ENCODE results near the gene WDHD1. TPM values are rescaled to one million over a fixed set of nuclear protein-coding genes. Genes with fewer than 3 reads are reported as not detected.
A peak's percentile ranks its signal among the peaks of the same experiment; 100 is the strongest.

The WDHD1 gene
- total RNA-seq, 1 donor = 4.3 TPM

GRCh38 chr14:55073856-55074255 lies 47.0 kb upstream of the WDHD1 start:
- Histone ChIP-seq H3K4me2 (ENCODE audit: insufficient read depth, low read length) (peak overlapping the region; percentile 71), H3K9me3 (ENCODE audit: low read depth, low read length) (no peaks in the 10 kb centered on the region), H2AFZ (ENCODE audit: low read length) (no peak overlapping the region), H3K27ac (ENCODE audit: low read depth, low read length) (peak overlapping the region; percentile 17), H3K36me3 (ENCODE audit: insufficient read depth, low read length) (peaks cover 6% of the 10 kb centered on the region), H4K20me1 (ENCODE audit: insufficient read depth, low read length) (no peaks in the 10 kb centered on the region), H3K4me1 (ENCODE audit: insufficient read depth, low read length) (peaks cover 50% of the 10 kb centered on the region), H3K79me2 (ENCODE audit: insufficient read depth, low read length) (no peaks in the 10 kb centered on the region), H3K27me3 (ENCODE audit: insufficient read depth, low read length) (no peaks in the 10 kb centered on the region), H3K4me3 (ENCODE audit: insufficient read depth, low read length) (no peak overlapping the region)
- TF ChIP-seq CTCF (IDR thresholded peaks at IDR 0.05; ENCODE audit: extremely low read depth, low read depth, low read length) = no peak
- DNase-seq (ENCODE audit: insufficient read length, low spot score, missing footprints) = no peak

- Histone ChIP-seq H3K4me2 (ENCODE audit: insufficient read depth, low read length) (peak overlapping the region; percentile 67), H3K79me2 (ENCODE audit: insufficient read depth, low read length) (no peaks in the 10 kb centered on the region), H3K4me3 (ENCODE audit: insufficient read depth, low read length) (no peak overlapping the region), H3K36me3 (ENCODE audit: insufficient read depth, low read length) (peaks cover 12% of the 10 kb centered on the region), H3K9me3 (ENCODE audit: low read depth, low read length) (no peaks in the 10 kb centered on the region), H2AFZ (ENCODE audit: low read length) (no peak overlapping the region), H3K4me1 (ENCODE audit: insufficient read depth, low read length) (peaks cover 50% of the 10 kb centered on the region), H3K27me3 (ENCODE audit: insufficient read depth, low read length) (no peaks in the 10 kb centered on the region), H3K27ac (ENCODE audit: low read depth, low read length) (peak overlapping the region; percentile 93), H4K20me1 (ENCODE audit: insufficient read depth, low read length) (no peaks in the 10 kb centered on the region)
- TF ChIP-seq CTCF (IDR thresholded peaks at IDR 0.05; ENCODE audit: extremely low read depth, low read depth, low read length) = no peak
- peak; percentile 66 for DNase-seq (ENCODE audit: insufficient read length, low spot score, missing footprints)
Observed at GRCh38 chr14:55071870-55072640, 45.2 kb upstream of the WDHD1 start.

GRCh38 chr14:55070981-55071411 lies 44.1 kb upstream of the WDHD1 start:
- Histone ChIP-seq H2AFZ (ENCODE audit: low read length) (no peak overlapping the region), H3K27ac (ENCODE audit: low read depth, low read length) (peak overlapping the region; percentile 93), H3K36me3 (ENCODE audit: insufficient read depth, low read length) (peaks cover 19% of the 10 kb centered on the region), H3K79me2 (ENCODE audit: insufficient read depth, low read length) (peaks cover 7% of the 10 kb centered on the region), H3K4me3 (ENCODE audit: insufficient read depth, low read length) (no peak overlapping the region), H4K20me1 (ENCODE audit: insufficient read depth, low read length) (no peaks in the 10 kb centered on the region), H3K9me3 (ENCODE audit: low read depth, low read length) (no peaks in the 10 kb centered on the region), H3K27me3 (ENCODE audit: insufficient read depth, low read length) (no peaks in the 10 kb centered on the region), H3K4me1 (ENCODE audit: insufficient read depth, low read length) (peaks cover 50% of the 10 kb centered on the region), H3K4me2 (ENCODE audit: insufficient read depth, low read length) (no peak overlapping the region)
- no peak for TF ChIP-seq CTCF (IDR thresholded peaks at IDR 0.05; ENCODE audit: extremely low read depth, low read depth, low read length)
- DNase-seq (ENCODE audit: insufficient read length, low spot score, missing footprints) = no peak

GRCh38 chr14:55066223-55066622 lies 39.3 kb upstream of the WDHD1 start:
- Histone ChIP-seq H3K27ac (ENCODE audit: low read depth, low read length) (no peak overlapping the region), H3K27me3 (ENCODE audit: insufficient read depth, low read length) (no peaks in the 10 kb centered on the region), H3K4me3 (ENCODE audit: insufficient read depth, low read length) (no peak overlapping the region), H3K36me3 (ENCODE audit: insufficient read depth, low read length) (peaks cover 53% of the 10 kb centered on the region), H2AFZ (ENCODE audit: low read length) (no peak overlapping the region), H4K20me1 (ENCODE audit: insufficient read depth, low read length) (peaks cover 21% of the 10 kb centered on the region), H3K4me1 (ENCODE audit: insufficient read depth, low read length) (peaks cover 9% of the 10 kb centered on the region), H3K4me2 (ENCODE audit: insufficient read depth, low read length) (no peak overlapping the region), H3K79me2 (ENCODE audit: insufficient read depth, low read length) (peaks cover 38% of the 10 kb centered on the region), H3K9me3 (ENCODE audit: low read depth, low read length) (no peaks in the 10 kb centered on the region)
- no peak for DNase-seq (ENCODE audit: insufficient read length, low spot score, missing footprints)
- TF ChIP-seq CTCF (IDR thresholded peaks at IDR 0.05; ENCODE audit: extremely low read depth, low read depth, low read length) = no peak

All from osteoblast (primary cell).